D721Med (cell line): ENCODE measurements around the gene ANKRD31.
"Not testable (repeated sequence)": the region's sequence is repeated elsewhere in the genome, so short reads cannot be mapped to it uniquely, and the experiment has no call there.

Experiments used
- DNase-seq: peaks from one replicate; pipeline ENCODE4 v3.0.0; 2011; ENCODE audit warnings: low spot score; ENCODE audit not compliant: insufficient read length
- FAIRE-seq: peaks from 2 replicates; lab custom pipeline; 2011; peaks lifted over from hg19 to GRCh38; lab: Jason Lieb, UNC
- TF ChIP-seq, protein P1 (sequence below): IDR thresholded peaks from 2 replicates; pipeline ENCODE4 v1.5.1; 2012; ENCODE audit warnings: mild to moderate bottlenecking, control low read depth; ENCODE audit not compliant: insufficient read depth; ENCODE audit errors: missing control alignments

Gene ANKRD31

DNA sequence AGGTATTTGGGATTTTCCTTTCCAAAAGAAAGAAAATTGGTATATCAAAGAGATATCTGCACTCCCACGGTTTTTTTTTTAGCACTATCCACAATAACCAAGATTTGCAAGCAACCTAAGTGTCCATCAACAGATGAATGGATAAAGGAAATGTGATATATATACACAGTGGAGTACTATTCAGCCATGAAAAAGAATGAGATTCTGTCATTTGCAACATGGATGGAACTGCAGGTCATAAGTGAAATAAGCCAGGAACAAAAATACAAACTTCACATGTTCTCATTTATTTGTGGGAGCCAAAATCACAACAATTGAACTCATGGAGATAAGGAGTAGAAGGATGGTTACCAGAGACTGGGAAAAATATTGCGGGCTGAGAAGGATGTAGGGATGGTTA, 9.8 kb downstream of the ANKRD31 start:
- FAIRE-seq (no peak), DNase-seq (no peak)

DNA sequence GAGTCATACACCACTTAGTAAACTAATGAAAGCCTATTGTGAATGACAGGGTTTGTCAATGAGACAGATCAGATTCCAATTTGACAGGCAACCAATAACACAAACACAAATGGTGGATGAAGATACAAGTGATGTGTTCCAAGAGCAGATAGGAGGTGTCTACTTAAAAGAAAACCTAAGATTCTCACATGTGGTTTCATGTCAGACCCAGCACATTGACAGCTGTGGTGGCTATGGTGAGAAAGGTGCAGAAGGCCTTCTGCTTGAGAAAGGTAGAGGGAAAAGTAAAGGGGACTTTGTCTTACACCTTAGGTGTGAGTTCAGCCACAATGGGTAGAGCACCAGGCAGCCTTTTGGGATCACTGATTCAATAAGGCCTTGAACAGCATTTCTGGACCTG, 11.2 kb downstream of the ANKRD31 start:
- TF ChIP-seq, protein P1, sequence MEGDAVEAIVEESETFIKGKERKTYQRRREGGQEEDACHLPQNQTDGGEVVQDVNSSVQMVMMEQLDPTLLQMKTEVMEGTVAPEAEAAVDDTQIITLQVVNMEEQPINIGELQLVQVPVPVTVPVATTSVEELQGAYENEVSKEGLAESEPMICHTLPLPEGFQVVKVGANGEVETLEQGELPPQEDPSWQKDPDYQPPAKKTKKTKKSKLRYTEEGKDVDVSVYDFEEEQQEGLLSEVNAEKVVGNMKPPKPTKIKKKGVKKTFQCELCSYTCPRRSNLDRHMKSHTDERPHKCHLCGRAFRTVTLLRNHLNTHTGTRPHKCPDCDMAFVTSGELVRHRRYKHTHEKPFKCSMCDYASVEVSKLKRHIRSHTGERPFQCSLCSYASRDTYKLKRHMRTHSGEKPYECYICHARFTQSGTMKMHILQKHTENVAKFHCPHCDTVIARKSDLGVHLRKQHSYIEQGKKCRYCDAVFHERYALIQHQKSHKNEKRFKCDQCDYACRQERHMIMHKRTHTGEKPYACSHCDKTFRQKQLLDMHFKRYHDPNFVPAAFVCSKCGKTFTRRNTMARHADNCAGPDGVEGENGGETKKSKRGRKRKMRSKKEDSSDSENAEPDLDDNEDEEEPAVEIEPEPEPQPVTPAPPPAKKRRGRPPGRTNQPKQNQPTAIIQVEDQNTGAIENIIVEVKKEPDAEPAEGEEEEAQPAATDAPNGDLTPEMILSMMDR, result no peak
- DNase-seq (no peak), FAIRE-seq (no peak)

More for the DNA sequence above, 9.8 kb downstream of the ANKRD31 start:
- TF ChIP-seq, protein P1, result no peak

DNA sequence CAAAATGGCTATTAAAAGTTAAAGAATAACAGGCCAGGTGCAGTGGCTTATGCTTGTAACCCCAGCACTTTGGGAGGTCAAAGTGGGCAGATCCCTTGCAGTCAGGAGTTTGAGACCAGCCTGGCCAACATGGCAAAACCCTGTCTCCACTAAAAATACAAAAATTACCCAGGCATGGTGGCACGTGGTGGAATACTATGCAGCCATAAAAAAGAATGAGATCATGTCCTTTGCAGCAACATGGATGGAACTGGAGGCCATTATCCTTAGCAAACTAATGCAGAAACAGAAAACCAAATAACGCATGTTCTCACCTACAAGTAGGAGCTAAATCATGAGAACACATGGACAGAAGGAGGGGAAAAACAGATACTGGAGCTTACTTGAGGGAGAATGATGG, 15.9 kb downstream of the ANKRD31 start:
- FAIRE-seq, DNase-seq: not testable (repeated sequence)

DNA sequence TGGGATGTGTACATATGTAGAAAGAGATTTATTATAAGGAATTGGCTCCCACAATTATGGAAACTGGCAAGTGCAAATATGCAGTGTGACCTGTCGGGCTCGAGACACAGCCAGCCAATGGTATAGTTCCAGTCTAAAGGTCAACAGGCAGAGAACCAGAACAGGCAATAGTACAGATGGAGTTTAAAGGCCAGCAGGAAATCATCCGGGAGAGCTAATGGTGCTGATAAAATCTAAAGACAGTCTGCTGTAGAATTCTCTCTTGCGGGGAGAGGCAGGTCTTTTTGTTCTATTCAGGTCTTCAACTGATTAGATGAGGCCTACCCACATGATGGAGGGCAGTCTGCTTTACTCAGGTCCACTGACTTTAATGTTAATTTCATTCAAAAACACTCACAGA, 21.8 kb downstream of the ANKRD31 start:
- no peak for DNase-seq
- no peak for FAIRE-seq
- TF ChIP-seq, protein P1, result no peak

- FAIRE-seq (no peak), DNase-seq (no peak)
- TF ChIP-seq, protein P1, result no peak
These were observed 22.3 kb downstream of the ANKRD31 start for GRCh38 chr5:75214409-75214808.

DNA sequence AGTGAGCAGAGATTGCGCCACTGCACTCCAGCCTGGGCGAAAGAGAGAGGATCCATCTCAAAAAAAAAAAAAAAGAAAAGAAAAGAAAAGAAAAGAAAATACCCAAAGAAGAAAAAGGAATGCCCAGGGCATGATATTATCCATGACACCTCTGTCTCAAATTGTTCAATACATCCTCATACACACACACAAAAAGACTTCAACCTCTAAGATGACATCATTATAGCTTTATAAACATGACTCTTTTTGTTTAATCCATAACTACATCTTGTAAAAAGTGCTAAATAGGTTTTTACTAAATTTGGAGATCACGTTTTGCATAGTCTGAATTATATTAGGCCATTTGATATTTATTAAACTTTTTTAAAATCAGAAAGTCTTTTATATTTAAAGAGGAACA, 33.1 kb downstream of the ANKRD31 start:
- TF ChIP-seq, protein P1, result no peak
- DNase-seq (no peak), FAIRE-seq (no peak)

DNA sequence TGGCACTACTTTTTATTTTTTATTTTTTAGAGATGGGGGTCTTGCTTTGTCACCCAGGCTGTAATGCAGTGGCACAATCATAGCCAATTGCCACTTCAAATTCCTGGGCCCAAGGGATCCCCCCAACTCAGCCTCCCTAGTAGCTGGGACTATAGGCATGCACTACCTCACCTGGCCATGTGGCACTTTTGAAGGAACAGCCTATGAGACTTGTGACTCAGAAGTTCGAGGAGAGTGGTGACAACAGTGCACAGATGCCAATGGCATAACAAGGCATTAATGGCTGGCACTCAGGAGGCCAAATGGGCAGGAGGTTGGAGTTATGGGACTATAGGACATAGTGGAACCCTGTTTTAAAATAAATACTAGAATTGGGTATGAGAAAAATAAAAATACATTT, 33.7 kb downstream of the ANKRD31 start:
- FAIRE-seq, result no peak
- no peak for DNase-seq

More for the DNA sequence above, 33.7 kb downstream of the ANKRD31 start:
- TF ChIP-seq, protein P1, result no peak
